Activated T-cell treated with anti-CD3 and anti-CD28 coated beads for 48 hours (primary cell): Measurements from ENCODE around the gene GSX1.
"Not testable (repeated sequence)": the region's sequence is repeated elsewhere in the genome, so short reads cannot be mapped to it uniquely, and the experiment has no call there.

Experiments used
- DNase-seq: peaks from one replicate; pipeline ENCODE4 v3.0.0-alpha.2; 2020; ENCODE audit warnings: low read depth

Gene GSX1

DNA sequence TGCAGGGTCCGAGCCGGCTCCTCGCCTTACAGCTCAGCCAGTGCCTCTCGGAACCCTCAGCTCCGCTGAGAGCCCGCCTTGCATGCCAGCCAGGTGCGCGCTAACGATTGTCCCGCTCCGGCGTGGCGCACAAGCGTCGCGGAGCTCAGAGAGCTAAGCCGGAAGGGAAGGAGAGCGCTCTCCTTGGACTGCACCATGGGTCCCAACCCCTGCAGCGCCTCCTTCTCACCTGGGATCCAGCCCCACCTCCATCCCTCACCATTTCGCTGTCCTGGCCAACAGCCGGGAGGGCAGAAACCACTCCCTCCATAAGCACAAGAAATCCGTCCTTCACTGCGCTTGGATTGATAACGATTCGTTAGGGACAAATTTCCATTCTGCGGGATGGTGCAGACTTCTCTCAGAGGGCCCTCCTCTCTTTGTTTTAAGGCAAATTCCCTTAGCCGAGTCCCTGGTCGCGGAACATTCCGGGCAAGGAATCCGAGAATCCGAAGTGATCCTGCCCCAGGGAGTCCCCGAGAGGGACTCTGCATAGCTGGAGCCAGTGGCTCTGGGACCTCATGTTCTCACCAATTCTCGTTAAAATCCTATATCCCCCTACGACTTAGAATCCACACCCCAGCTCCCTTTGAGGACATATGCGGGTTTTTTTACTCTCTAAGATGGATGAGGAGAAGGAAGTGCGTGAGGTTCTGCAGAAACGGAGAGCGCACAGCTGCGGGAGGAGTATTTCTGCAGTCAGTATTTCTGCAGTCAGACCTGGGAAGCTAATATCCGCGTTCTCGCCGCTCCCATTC, 2.8 kb downstream of the GSX1 start:
- DNase-seq: no peak

DNA sequence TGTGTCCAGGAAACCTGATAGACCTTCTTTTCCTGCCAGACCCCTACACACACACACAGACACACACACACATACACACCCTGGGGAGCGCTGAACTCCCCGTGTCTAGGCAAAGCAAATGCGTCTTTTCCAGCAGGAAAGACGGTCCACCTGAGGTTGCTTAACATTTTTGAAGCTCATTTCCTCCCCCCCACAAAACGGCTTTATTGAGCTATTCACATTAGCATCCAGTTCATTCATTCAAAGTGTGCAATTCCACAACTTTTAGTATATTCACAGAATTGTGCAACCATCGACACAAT, 3.4 kb downstream of the GSX1 start:
- DNase-seq: no peak

DNA sequence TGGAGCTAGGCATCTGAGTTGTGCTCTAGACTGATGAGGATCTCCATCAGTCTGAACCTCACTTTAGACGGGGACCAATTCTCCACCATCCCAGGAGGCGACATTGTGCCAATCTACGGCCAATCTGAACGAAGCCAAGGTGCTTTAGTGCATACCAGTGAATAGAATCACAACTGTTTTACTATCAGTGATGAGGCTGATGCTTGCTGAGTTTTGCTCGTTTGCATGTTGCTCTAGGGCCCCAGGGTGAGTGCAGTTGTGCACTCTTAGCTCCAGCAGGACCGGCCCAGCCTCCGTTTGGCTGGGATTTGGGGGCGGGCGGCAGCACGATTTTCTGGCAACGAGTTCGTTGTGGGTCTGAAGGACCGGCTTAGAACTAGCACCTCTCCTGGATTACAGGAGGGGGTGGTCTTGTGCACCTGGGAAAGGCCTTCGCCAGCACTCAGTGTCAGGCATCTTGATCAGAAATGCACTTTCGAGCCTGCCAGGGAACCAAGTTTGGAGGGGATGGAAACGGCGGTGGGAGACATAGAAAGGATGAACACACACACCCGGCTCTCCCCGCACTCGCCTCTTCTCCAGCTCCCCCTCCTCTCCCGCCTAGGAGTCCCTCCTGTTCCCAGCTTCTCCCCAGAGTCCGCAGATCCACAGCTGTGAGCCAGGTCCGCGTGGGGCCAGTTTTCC, 4.4 kb downstream of the GSX1 start:
- no peak for DNase-seq

DNA sequence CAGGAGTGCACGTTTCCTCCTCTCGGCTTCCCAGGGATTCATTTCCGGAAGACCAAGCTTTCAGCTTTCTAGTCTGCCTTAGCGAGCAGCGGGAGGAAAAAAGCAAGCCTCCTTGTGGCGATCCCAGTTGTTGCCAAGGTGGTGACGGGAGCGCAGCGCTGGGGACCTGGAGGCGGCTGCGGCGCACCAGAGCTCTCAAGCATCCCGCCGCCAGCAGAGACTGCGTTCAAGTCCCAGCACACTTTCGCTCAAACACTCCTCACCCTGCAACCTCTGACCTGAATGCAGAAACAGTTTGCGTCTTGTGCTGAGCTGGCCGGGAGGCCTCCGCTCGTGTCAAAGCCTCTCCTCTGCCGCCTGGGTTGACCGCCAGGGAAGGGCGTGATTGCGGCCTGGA, 4.9 kb downstream of the GSX1 start:
- no peak for DNase-seq

DNA sequence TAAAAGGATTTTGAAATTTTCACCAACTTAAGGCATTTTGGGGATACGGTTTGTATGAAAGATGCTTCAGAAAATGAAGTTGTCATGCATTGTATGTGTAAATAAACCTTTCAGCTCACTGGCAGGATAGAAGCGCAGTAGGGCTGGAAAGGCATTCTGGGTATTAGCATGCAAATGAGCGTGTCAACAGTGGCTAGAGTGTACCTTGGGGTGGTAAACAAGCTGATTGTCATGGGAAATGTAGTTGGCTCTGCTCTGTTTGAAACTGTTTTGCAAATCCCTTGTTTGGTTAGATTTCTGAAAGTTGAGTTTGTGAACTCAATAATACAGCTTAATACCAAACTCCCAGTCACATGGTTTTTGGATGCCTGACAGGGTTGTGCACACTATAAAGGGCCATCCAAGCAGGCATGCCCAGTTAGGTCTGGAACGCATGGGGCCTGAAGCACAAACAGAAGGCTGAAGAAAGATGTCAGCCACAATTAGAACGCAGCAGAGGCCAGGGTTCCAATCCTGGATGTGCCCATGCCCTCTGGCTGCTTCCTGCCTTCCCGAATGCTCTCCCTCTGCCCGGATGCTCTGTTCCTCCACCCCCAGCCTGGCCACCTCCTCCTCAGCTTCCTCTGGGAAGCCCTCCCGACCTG, 14.6 kb downstream of the GSX1 start:
- no peak for DNase-seq

DNA sequence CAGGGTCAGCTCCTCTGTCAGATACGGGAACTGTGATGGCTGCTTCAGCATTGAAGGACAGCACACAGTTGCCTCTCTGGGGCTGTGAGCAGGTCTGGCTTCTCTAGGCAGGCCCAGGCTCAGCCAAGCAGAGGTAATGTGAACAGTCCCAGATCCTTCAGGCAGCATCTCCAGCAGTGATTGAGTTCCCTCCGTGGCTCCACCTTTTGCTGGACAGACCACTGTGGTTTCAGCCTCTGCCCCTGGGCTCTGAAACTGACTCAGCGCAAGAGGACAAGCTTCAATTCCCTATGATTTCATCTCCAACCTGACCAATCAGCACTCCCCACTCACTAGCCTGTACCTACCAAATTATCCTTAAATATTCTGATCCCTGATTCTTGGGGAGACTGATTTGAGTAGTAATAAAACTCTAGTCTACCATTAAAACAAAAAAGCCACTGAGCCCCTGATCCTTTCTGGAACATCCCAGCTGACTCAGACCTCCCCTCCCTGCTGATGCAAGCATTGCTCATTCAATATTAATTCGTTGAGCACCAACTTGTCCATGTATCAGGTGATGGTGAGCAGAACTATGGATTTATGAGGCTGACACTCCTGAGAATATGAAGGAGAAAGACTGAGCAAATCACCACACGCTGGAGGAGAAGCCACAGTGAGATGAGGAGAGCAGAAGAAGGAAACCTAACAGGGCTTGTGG, 16.7 kb downstream of the GSX1 start:
- no peak for DNase-seq

DNA sequence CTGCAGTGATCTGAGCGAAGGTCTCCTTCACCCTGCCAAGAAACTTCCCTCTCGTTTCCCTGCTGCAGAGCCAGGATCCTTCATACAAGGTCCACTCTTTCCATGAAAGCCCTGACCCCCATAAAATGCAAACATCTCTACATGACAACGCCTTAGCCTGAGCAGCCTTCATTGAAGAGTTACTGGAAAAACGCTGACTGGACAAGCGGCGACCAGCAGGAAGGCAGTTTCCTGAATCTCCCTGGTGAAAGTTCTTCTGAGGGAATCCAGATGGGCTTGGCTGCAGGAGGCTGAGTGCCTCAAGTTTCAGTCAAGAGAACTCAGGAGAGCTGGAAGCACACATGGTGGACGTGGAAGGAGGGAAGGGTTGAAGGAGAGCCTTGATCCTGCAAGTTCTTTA, 17.7 kb downstream of the GSX1 start:
- DNase-seq: no peak

DNA sequence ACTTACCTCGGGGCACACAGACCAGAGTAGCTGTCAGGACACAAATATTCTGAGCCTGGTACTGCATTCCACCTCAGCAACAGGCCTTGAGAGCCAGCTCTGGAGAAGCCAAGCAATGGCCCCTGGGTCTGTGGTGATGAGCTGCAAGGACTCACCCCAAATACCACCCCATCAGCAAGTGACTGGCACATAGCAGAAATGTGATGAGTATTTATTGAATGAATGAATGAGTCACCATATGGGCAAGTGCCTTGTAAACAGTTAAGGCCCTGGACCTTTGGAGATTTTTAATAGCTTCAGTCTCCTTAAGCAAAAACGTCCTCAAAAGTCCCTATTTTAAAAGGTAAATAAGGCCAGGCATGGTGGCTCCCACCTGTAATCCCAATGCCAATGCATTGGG, 18.2 kb downstream of the GSX1 start:
- DNase-seq: no peak

DNA sequence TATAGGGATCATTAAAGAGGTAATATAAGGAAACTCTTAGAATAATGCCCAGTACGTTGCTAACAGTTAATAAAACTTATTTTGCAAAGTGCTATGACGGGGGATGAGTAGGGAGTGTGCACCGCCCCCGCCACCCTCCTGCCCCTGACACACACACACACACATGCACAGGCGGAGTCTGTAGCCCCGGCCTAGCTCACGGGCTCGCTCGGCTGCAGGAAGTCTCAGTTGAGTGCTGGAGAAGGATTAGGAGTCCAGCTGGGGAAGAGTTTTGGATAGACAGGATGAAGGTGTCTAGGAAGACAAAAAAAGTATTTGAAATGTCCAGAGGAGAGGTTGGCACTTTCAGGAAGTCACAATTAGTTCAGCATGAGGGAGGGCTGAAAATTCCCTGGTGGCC, 21.5 kb downstream of the GSX1 start:
- DNase-seq: no peak

DNA sequence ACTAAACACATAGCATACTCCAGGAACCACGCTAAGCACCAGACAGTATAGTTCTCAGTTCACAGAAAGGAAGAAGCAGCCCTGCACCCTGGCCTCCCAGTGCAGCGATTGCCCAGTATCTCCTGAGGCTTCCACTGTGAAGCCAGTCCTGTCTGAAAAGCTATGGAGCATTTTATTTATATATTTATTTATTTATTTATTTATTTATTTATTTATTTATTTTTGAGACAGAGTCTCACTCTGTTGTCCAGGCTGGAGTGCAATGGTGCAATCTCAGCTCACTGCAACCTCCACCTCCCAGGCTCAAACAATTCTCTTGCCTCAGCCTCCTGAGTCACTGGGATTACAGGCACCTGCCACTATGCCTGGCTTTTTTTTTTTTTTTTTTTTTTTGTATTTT, 25.5 kb downstream of the GSX1 start:
- not testable (repeated sequence) for DNase-seq

DNA sequence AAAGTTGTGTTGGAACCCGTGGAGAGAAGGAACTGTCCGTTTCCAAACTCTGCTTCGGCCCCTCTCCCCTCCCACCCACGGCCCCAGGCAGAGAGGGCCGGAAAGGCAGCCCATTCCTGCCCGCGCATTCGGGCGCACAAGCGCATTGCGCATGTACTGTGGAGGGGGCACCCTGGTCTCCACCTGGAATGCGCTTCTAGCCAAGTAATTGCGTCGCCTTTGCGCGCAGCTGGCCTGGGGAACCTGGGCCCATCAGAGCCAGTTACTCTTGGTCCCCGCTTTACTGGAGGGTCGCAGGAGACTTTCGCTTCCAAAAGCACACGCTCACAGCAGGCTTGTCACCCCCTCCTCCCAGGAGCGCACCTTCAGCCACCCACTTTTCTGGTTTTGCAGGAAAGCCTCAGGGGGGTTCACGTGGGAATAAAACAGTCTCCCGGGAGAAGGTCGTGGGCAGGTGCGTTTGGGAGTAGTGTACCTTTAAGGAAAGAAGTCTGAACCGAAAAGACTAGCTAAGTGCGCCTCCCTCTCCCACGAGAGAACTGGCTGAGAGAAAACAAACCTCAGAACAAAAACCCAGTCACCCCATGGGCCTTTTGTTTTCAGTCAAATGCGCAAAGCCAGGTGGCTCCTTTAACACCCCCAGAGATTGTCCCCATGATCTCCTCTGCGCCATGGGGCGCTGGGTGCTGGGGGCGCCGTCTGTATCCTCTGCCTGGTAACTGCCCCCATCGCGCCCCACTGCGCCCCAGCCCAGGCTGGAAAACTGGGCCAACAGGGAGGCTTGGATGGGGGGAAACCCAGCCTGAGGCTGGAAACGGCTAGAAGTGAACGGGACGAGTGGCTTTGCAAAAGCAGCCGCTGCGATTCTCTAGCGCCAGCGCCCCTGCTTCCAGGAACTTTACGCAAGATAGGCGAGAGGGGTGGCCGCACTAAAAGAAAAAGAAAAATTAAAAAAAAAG, 28.5 kb downstream of the GSX1 start:
- DNase-seq: no peak

DNA sequence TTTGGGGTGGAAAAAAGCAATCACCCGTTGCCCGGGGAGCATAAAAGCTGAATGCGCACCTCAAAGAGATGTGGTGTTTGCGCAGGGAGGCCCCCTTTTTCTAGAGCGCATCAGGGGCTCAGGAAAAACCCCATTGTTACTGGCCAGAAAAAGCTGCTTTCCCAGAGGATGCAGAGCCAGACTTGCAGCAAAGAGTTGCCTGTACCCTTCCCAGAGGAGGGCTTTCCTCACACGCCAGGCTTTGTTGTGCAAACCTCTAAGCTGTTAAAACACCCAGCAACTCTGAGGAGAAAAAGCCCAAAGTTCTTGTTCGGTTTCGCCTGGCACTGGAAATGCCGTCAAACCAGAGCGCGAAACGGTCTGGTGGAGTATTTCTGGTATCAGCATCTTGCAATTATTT, 29.3 kb downstream of the GSX1 start:
- no peak for DNase-seq

DNA sequence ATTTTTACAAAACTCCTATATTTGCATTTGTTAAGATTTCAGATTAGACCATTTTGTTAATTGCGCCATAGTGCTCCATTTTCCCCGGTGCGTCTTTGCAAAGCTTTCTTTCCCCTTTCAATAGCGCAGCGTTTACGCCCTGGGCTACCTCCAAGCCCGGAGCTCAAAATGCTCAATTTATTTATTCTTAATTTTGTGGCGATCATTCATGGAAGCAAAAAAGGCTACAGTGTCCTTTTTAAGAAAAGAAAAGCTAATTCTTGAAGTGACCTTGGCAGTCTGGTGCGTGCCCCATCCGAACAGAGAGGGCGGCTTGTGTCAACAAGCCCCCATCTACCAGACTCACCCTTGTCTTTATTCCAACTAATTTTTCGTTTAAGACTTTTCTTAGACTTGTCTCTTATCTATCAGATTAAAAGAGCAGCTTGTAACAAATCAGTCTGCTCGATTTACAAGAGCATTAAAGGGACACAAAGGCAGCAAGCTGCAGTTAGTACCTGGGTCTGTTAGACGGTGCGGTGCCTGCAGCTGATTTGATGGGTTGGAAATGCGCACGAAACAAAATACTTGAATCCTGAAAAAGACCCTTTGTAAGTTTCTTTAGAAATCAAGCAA, 30.1 kb downstream of the GSX1 start:
- DNase-seq: no peak

DNA sequence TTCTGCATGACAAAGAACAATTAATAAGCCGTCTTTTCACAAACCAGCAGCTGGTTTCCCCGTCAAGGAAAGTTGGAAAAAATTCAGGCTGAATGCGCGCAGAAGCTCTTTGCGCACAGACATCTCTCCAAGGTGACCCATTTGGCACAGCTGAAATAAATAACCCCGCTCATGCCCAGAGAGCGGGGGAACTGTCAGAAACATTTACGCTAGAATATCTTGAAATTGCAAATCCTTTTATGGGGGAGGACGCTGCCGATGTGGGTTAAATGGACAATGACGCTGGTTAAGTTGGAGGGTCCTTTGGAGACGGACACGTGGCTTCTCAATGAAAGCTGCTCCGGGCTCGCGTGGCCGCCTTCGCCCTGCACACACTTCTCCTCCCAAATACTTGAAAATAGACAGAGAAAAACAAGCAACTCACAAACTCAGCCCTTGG, 30.6 kb downstream of the GSX1 start:
- no peak for DNase-seq

DNA sequence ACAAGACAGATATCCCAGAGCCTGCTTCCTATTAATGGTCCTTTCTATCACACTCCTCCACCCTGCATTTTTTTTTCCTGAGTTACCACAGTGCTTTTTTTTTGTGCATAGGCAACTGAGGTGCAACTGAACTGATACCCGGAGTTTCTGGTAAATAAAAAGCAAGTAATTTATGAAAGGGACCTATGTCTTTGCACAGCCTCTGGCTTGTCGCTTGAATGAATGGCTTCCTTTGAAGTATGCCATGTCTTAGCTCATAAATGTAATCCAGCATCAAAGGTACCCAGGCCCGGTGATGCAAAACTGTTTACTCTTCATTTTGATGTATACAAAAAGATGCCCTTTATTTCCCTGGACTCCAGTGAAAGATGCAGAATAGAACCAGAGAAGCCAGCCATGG, 31.8 kb downstream of the GSX1 start:
- no peak for DNase-seq

DNA sequence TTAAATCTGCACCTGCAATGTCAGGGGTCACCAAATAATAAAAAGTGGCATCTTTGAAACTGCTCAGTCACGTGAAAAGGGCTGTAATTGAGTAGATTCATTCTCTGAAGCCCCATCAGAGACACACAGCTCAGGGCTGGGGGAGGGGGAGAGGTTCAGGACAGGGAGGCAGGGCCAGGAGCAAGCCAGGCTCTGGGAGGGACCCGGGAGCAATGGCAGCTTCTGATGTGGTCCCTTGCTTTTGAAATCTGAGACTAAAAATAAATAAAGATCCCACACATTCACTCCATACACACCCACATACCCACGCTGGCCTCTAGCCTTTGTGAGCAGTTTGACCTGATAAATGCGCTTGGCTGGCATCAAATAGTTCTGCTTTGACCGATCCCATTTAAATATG, 32.8 kb downstream of the GSX1 start:
- DNase-seq: no peak

DNA sequence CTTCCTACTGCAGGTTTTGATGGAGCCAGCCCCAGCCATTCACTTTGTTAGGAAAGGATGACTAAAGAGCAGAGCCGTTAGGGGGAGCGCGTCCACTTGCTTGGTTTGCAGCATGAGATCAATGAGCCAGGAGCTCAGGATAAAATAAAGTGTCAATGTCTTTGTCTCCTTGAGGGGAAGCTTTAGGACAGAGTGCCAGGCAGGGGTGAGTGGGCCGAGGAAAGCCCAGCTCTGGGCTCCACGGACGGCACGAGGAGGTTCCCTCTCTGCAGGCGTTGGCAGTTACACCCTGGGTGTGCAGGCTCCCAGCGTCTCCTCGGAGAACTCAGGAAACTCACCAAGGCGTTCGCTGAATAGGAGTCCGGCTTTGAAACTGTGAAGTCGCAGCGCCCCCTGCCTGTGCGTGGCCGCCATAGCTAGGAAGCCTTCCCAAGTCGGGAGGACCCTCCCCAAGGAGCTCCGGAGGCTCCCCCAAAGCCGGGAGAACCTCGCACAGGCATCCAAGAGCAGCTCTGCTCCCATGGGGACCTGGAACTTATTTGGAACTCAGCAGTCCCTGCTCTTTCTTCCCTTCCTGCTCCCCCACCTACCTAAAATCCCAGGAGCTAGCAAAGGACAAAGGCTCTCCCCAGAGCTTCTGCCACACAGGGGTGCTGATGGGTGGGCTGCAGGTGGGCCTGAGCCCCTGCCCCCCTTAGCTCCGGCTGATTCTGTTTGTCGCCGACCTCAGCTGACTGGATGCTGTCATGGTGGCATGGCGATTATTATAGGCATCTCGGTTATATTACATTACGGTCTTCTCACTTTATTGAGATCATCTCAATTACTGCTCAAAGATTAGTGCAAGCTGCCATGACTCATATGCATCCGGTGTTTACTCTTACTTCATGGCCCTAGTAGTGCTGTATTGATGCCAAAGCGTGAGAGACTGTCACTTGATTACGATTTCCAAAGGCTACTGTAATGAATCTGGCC, 34.4 kb downstream of the GSX1 start:
- DNase-seq: peak; percentile 61

DNA sequence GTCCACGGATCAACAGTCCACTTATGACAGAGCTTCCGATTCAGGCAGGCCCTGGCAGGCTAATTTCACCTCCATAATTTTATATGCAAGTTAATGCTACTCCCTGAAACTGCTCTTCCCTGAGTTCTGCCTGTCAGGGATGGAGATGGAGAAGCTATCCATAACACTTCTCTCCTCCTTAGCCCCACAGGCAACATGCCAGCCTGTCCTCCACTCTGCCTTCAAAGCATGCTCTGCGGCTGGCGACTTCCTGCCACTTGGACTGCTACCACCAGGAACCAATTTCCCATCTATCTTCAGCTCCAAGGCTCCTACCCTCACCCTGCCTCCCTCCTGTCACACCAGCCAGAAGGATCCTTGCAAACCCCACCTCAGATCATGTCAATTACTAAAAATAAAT, 35.4 kb downstream of the GSX1 start:
- no peak for DNase-seq

DNA sequence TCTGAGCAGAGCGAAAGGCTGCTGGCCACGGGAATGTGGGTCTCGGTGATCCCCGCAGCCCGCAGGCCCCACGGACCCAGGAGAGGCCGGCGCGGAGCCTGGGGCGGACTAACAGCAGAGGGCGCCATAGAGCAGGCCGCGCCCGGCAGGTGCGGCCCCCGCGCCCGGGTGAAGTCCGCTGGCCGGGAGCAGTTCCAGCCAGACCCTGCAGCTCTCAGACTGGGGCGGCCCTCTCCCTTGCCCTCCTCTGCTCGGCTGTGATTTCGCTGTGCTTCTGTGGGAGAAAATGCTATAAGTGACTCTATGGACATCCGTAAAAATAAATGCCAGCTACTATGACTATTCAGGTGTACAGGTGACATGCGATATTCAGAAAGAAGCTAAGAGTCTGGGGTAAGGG, 37.7 kb downstream of the GSX1 start:
- peak; percentile 60 for DNase-seq

DNA sequence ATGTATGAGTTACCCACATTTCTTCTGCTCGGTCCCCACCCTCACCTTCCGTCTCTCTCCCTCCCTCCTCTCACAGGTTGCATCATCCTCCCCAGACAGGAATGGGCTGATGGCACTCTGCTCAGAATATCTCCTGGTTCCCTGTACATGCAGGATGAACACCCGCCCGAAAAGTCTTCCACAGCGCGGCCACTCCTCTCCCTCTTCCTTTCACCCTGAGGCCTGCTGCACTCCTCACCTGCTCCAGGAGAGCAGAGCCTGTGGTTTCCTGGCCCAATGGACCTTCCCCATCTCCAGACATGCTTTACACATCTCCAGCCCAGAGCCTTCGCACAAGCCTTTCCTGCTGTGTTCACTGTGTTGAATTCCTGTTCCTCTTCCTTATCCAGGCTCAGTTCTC, 40.9 kb downstream of the GSX1 start:
- DNase-seq: no peak
